Smooth muscle cell (in vitro differentiated cells): ENCODE results near the gene BCLAF1. TPM values are rescaled to one million over a fixed set of nuclear protein-coding genes. Genes with fewer than 3 reads are reported as not detected.

ENCODE experiments used
- DNase-seq: peaks from one replicate; lab custom pipeline; 2025; ENCODE audit not compliant: unreplicated experiment; lab: John Stamatoyannopoulos, UW
- H2AFZ ChIP-seq: fragments of 200-600 bp; sonication (generic); 2 replicates; pipeline ENCODE4 v1.6.0; 2016; ENCODE audit warnings: antibody characterized with exemption, low read depth, mild to moderate bottlenecking
- H3F3A ChIP-seq: fragments of 200-600 bp; sonication (generic); 2 replicates; pipeline ENCODE4 v1.6.0; 2017; ENCODE audit warnings: antibody characterized with exemption, low read depth
- H3K27ac ChIP-seq: fragments of 200-600 bp; sonication (generic); 2 replicates; pipeline ENCODE4 v1.5.1; 2016; ENCODE audit warnings: low read depth, mild to moderate bottlenecking
- H3K27me3 ChIP-seq: fragments of 200-600 bp; sonication (generic); 2 replicates; pipeline ENCODE4 v1.6.1; 2016; ENCODE audit warnings: low read depth, mild to moderate bottlenecking
- H3K36me3 ChIP-seq: fragments of 200-600 bp; sonication (generic); 2 replicates; pipeline ENCODE4 v1.5.1; 2016; ENCODE audit warnings: low read depth
- H3K4me1 ChIP-seq: fragments of 200-600 bp; sonication (generic); 2 replicates; pipeline ENCODE4 v1.5.1; 2016; ENCODE audit warnings: low read depth
- H3K4me2 ChIP-seq: fragments of 200-600 bp; sonication (generic); 2 replicates; pipeline ENCODE4 v1.6.0; 2016; ENCODE audit warnings: mild to moderate bottlenecking
- H3K4me3 ChIP-seq: fragments of 200-600 bp; sonication (generic); 2 replicates; pipeline ENCODE4 v1.5.1; 2016; ENCODE audit warnings: mild to moderate bottlenecking
- H3K79me2 ChIP-seq: fragments of 200-600 bp; sonication (generic); 2 replicates; pipeline ENCODE4 v1.6.0; 2016; ENCODE audit warnings: low read depth, mild to moderate bottlenecking
- H3K9ac ChIP-seq: fragments of 200-600 bp; sonication (generic); 2 replicates; pipeline ENCODE4 v1.6.0; 2016; ENCODE audit warnings: low read depth
- H3K9me3 ChIP-seq: fragments of 200-600 bp; sonication (generic); replicated peaks from 2 replicates; pipeline ENCODE4 v1.5.1; 2016; ENCODE audit warnings: low read depth
- H4K20me1 ChIP-seq: fragments of 200-600 bp; sonication (generic); 2 replicates; pipeline ENCODE4 v1.6.0; 2016; ENCODE audit warnings: low read depth
- CTCF ChIP-seq: fragments of 200-600 bp; sonication (generic); IDR thresholded peaks from 2 replicates; pipeline ENCODE4 v1.5.1; 2017; ENCODE audit warnings: borderline replicate concordance, mild to moderate bottlenecking, antibody characterized with exemption; ENCODE audit not compliant: insufficient read depth, poor library complexity, severe bottlenecking
- WGBS: methylation state at CpG from one replicate; pipeline ENCODE4 v1.1.7; 2016; ENCODE audit warnings: low lambda C conversion rate; 5-methylcytosine and 5-hydroxymethylcytosine counted together
- polyA plus RNA-seq: library from polyadenylated mRNA; unstranded; fragments of >200 nt; fragmentation: Nextera tagmentation; extraction: Ambion mirVana; gene quantifications from 2 replicates; pipeline ENCODE4 v1.2.1, GENCODE V29; 2016
- total RNA-seq: library from RNA; depleted of rRNA; stranded (reverse); fragments of >200 nt; gene quantifications from 2 replicates; pipeline ENCODE4 v1.2.3, GENCODE V29; 2014

Gene BCLAF1
- total and polyA plus RNA-seq, 2 experiments from 2014 or later, result 61.1 to 151 TPM

GRCh38 chr6:136213853-136214252 is 75.8 kb downstream of the BCLAF1 start:
- H3K27me3 ChIP-seq, result no peaks in the 10 kb centered on the region

GRCh38 chr6:136213012-136213539 is 76.6 kb downstream of the BCLAF1 start:
- Histone ChIP-seq H3K4me2 (peak overlapping the region; percentile 43), H2AFZ (no peak overlapping the region), H3K4me1 (no peaks in the 10 kb centered on the region), H3K4me3 (no peak overlapping the region), H3K9me3 (no peaks in the 10 kb centered on the region), H3F3A (peaks cover 2% of the 10 kb centered on the region), H3K79me2 (no peaks in the 10 kb centered on the region), H3K27me3 (no peaks in the 10 kb centered on the region), H3K36me3 (no peaks in the 10 kb centered on the region), H3K9ac (no peak overlapping the region), H3K27ac (peak overlapping the region; percentile 20), H4K20me1 (no peaks in the 10 kb centered on the region)
- 34% methylated on average over 5 of the region's 5 CpGs for WGBS
- DNase-seq, result no peak
- TF ChIP-seq CTCF, result no peak

More at GRCh38 chr6:136213853-136214252, 75.8 kb downstream of the BCLAF1 start:
- Histone ChIP-seq H2AFZ (no peak overlapping the region), H3K4me3 (no peak overlapping the region), H3K9ac (no peak overlapping the region), H3K4me1 (no peaks in the 10 kb centered on the region), H3F3A (peaks cover 2% of the 10 kb centered on the region), H4K20me1 (no peaks in the 10 kb centered on the region), H3K27ac (no peak overlapping the region), H3K4me2 (no peak overlapping the region), H3K79me2 (no peaks in the 10 kb centered on the region), H3K36me3 (no peaks in the 10 kb centered on the region), H3K9me3 (no peaks in the 10 kb centered on the region)
- no peak for DNase-seq
- no peak for TF ChIP-seq CTCF

- no peaks in the 10 kb centered on the region for H3K79me2 ChIP-seq
- WGBS, result 51% methylated on average over 2 of the region's 2 CpGs
- H4K20me1 ChIP-seq, result no peaks in the 10 kb centered on the region
- DNase-seq, result no peak
- no peak overlapping the region for H2AFZ ChIP-seq
- H3K27me3 ChIP-seq, result no peaks in the 10 kb centered on the region
- H3K27ac ChIP-seq, result peak overlapping the region; percentile 20
- H3F3A ChIP-seq, result peaks cover 2% of the 10 kb centered on the region
- no peaks in the 10 kb centered on the region for H3K4me1 ChIP-seq
- no peaks in the 10 kb centered on the region for H3K9me3 ChIP-seq
- H3K36me3 ChIP-seq, result no peaks in the 10 kb centered on the region
- no peak overlapping the region for H3K4me3 ChIP-seq
- no peak overlapping the region for H3K9ac ChIP-seq
- TF ChIP-seq CTCF, result no peak
- H3K4me2 ChIP-seq, result peak overlapping the region; percentile 43
These were observed 77.0 kb downstream of the BCLAF1 start for GRCh38 chr6:136212608-136213007.

- no peak for DNase-seq
- H3K9me3 ChIP-seq, result no peaks in the 10 kb centered on the region
- H3K79me2 ChIP-seq, result no peaks in the 10 kb centered on the region
- no peaks in the 10 kb centered on the region for H3F3A ChIP-seq
- H2AFZ ChIP-seq, result no peak overlapping the region
- H3K27ac ChIP-seq, result no peak overlapping the region
- H4K20me1 ChIP-seq, result no peaks in the 10 kb centered on the region
- no peaks in the 10 kb centered on the region for H3K4me1 ChIP-seq
- H3K4me3 ChIP-seq, result no peak overlapping the region
- no peak overlapping the region for H3K4me2 ChIP-seq
- no peaks in the 10 kb centered on the region for H3K36me3 ChIP-seq
- 92% methylated on average over 13 of the region's 13 CpGs for WGBS
- H3K9ac ChIP-seq, result no peak overlapping the region
- no peaks in the 10 kb centered on the region for H3K27me3 ChIP-seq
- no peak for TF ChIP-seq CTCF
These were observed 79.1 kb downstream of the BCLAF1 start for GRCh38 chr6:136210398-136211165.
